GM10266 (cell line): ENCODE results near the gene MARCHF9.
A peak's percentile ranks its signal among the peaks of the same experiment; 100 is the strongest.
"Not testable (repeated sequence)": the region's sequence is repeated elsewhere in the genome, so short reads cannot be mapped to it uniquely, and the experiment has no call there.

ENCODE experiments used
- DNase-seq: peaks from one replicate; pipeline ENCODE4 v3.0.0; 2012; ENCODE audit errors: extremely low spot score
- CTCF ChIP-seq: IDR thresholded peaks from 2 replicates; pipeline ENCODE4 v1.5.1; 2012; ENCODE audit warnings: mild to moderate bottlenecking, low read depth; ENCODE audit not compliant: control insufficient read depth, insufficient read depth; ENCODE audit errors: missing control alignments

The MARCHF9 gene

GRCh38 chr12:57754411-57755193 is at the start of gene MARCHF9:
MARCHF9 (plus strand) TSS chr12:57755103; CDS start chr12:57755529, 426 bp downstream.
- DNase-seq = peak; percentile 92
- TF ChIP-seq CTCF = no peak

- no peak for DNase-seq
- no peak for TF ChIP-seq CTCF
Observed at GRCh38 chr12:57707250-57707649, 47.7 kb upstream of the MARCHF9 start.

GRCh38 chr12:57708296-57708695 is 46.6 kb upstream of the MARCHF9 start:
- DNase-seq = no peak
- TF ChIP-seq CTCF = no peak

DNA sequence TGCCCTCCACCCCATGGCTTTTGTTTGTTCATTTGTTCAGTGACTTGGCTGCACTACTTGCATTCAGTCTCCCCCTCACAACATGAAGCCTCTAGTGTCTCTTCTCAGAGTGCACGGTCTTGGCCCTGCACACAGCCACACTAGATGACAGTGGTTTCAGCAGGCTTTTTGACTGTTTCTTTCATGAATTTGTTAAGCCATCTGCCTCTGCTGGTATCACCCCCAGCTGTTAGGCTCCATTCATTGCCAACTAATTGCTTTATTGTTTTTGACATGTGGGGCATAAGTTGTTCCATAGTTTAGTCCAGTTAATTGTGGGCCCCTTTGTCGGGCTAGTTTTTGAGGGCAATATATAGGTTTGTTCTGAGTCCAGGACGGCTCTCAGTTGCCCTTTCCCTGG is 42.2 kb upstream of the MARCHF9 start:
- no peak for DNase-seq
- no peak for TF ChIP-seq CTCF

DNA sequence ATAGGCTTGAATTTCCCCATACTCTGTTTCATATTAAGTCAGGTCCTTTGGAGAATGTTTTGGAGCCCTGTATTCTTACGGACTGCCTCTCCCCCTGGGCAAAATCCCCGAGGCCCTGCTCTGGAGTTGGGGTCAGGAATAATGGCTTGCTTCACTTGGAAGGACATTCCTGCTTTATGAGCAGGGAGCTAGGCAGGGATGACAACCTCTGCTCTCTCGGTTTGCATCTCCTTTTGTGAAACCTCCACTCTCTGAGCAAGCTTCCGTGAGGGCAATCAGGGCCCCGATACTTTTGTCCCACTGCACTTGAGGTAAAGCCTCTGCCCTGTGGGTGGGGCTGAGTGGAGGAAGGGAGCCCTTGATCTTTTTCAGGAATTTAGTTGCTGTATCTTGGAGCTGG is 41.7 kb upstream of the MARCHF9 start:
- DNase-seq = no peak
- TF ChIP-seq CTCF = no peak

- DNase-seq = not testable (repeated sequence)
Observed at GRCh38 chr12:57715036-57715748, 39.7 kb upstream of the MARCHF9 start.

DNA sequence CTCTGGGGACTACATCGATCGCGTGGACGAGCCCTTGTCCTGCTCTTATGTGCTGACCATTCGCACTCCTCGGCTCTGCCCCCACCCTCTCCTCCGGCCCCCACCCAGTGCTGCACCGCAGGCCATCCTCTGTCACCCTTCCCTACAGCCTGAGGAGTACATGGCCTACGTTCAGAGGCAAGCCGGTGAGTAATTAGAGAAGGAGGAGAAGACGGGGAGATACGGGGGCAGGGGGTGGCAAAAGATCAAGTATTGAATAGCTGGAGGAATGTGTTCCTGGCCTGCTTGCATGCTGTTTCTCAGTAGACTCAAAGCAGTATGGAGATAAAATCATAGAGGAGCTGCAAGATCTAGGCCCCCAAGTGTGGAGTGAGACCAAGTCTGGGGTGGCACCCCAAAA is 39.1 kb upstream of the MARCHF9 start:
- TF ChIP-seq CTCF = no peak
- DNase-seq = no peak
